A673 (cell line): ENCODE data around the gene AK3. TPM values are rescaled to one million over a fixed set of nuclear protein-coding genes. Genes with fewer than 3 reads are reported as not detected.
A peak's percentile ranks its signal among the peaks of the same experiment; 100 is the strongest.

Source experiments
- Bru-seq: library from RNA; stranded (reverse); fragments of 400-500 nt; gene quantifications from one replicate; lab custom pipeline; 2021; lab: Mats Ljungman, UMichigan
- BruChase-seq, 2 experiments: library from RNA; stranded (reverse); fragments of 400-500 nt; gene quantifications; one replicate each; lab custom pipeline; 2021; lab: Mats Ljungman, UMichigan
- BruUV-seq: library from RNA; stranded (reverse); fragments of 400-500 nt; replicated peaks from 2 replicates; lab custom pipeline; 2021; lab: Mats Ljungman, UMichigan
- CTCF ChIA-PET: fragments of 300-600 bp; sonication (Branson Sonifier 250); formaldehyde crosslinking; loops from one replicate; lab custom pipeline; 2022; ENCODE audit warnings: antibody characterized with exemption; lab: Charles Lee
- POLR2A ChIA-PET: fragments of 300-600 bp; sonication (Branson Sonifier 250); formaldehyde crosslinking; loops from one replicate; lab custom pipeline; 2022; ENCODE audit warnings: antibody characterized with exemption; ENCODE audit not compliant: low non-redundant PET; lab: Charles Lee
- DNase-seq: peaks from one replicate; pipeline ENCODE4 v3.0.0-alpha.2; 2015; ENCODE audit warnings: low spot score
- H3K27ac ChIP-seq: fragments of 200-600 bp; sonication (generic); 2 replicates; pipeline ENCODE4 v1.5.1; 2016; ENCODE audit warnings: mixed run types, low read depth, mild to moderate bottlenecking, mixed read lengths, antibody characterized with exemption, low read length; ENCODE audit not compliant: poor library complexity, severe bottlenecking
- H3K27me3 ChIP-seq: fragments of 200-600 bp; sonication (generic); replicated peaks from 2 replicates; pipeline ENCODE4 v1.6.1; 2017; ENCODE audit warnings: mixed run types, low read depth, mild to moderate bottlenecking, mixed read lengths, antibody characterized with exemption, low read length; ENCODE audit not compliant: insufficient read depth, poor library complexity
- H3K36me3 ChIP-seq: fragments of 200-600 bp; sonication (generic); 2 replicates; pipeline ENCODE4 v1.6.1; 2016; ENCODE audit warnings: mixed run types, mild to moderate bottlenecking, mixed read lengths, antibody characterized with exemption, low read length; ENCODE audit not compliant: insufficient read depth, poor library complexity, severe bottlenecking
- H3K4me1 ChIP-seq: fragments of 200-600 bp; sonication (generic); 2 replicates; pipeline ENCODE4 v1.6.1; 2017; ENCODE audit warnings: mixed run types, mild to moderate bottlenecking, mixed read lengths, antibody characterized with exemption, low read length; ENCODE audit not compliant: insufficient read depth, poor library complexity, severe bottlenecking
- H3K4me3 ChIP-seq: fragments of 200-600 bp; sonication (generic); 2 replicates; pipeline ENCODE4 v1.5.1; 2016; ENCODE audit warnings: low read depth, mixed run types, mild to moderate bottlenecking, mixed read lengths, low read length; ENCODE audit not compliant: poor library complexity, severe bottlenecking
- H3K9me3 ChIP-seq: fragments of 200-600 bp; sonication (generic); 2 replicates; pipeline ENCODE4 v1.6.1; 2016; ENCODE audit warnings: mixed run types, low read depth, mild to moderate bottlenecking, mixed read lengths, antibody characterized with exemption, low read length; ENCODE audit not compliant: poor library complexity, severe bottlenecking
- CTCF ChIP-seq: fragments of 300-800, 200-600 bp; sonication (generic); conservative IDR thresholded peaks from 2 replicates; pipeline ENCODE4 v1.5.1; 2017; ENCODE audit warnings: low read depth, mild to moderate bottlenecking, antibody characterized with exemption, low read length, moderate library complexity, mixed read lengths
- EZH2 ChIP-seq: fragments of 200-600 bp; sonication (generic); IDR thresholded peaks from 2 replicates; pipeline ENCODE4 v1.6.1; 2017; ENCODE audit warnings: borderline replicate concordance, low read depth, mild to moderate bottlenecking, mixed read lengths, antibody characterized with exemption, low read length; ENCODE audit not compliant: poor library complexity, severe bottlenecking
- intact Hi-C: fragments of 100-400 bp; cut with micrococcal nuclease; formaldehyde crosslinking; loops from one replicate; pipeline ENCODE4 v1.10.0; 2022; ENCODE audit not compliant: unreplicated experiment
- long read RNA-seq: library from polyadenylated mRNA; stranded (forward); transcript quantifications from one replicate; pipeline ENCODE4 v2.0.0, GENCODE V29; 2022
- total RNA-seq: library from RNA; stranded (reverse); gene quantifications from 2 replicates; pipeline ENCODE4 v1.2.3, GENCODE V29; 2021

AK3 gene
- total RNA-seq (93.1 and 93.6 TPM in 2 replicates), Bru-seq, nascent RNA (percentile 91 among the genes with signal in this experiment), BruChase-seq, experiment 1, labeled RNA remaining after a 2-hour chase (percentile 97 among the genes with signal in this experiment), BruChase-seq, experiment 2, labeled RNA remaining after a 6-hour chase (percentile 97 among the genes with signal in this experiment)
- long read RNA-seq, transcript AK3-203 (4 exons, 705 nt) = minor isoform, 10 of 252 reads
- long read RNA-seq, transcript AK3-202 (5 exons, 2,736 nt) = major isoform, 210 of 252 reads
- long read RNA-seq, partial matches to known transcripts = 8 of 252 reads
- long read RNA-seq, other reads (novel, unspliced or antisense) = 24 of 252 reads

- Histone ChIP-seq H3K9me3 (no peaks in the 10 kb centered on the region), H3K36me3 (no peaks in the 10 kb centered on the region), H3K27me3 (no peaks in the 10 kb centered on the region), H3K4me1 (peaks cover 19% of the 10 kb centered on the region), H3K4me3 (peak within 1 kb of the TSS; percentile 98), H3K27ac (peak within 1 kb of the TSS; percentile 93)
- intact Hi-C loops = loop anchor here (2.0 to 10.0 kb wide), 4 partner anchors 52 to 136 kb away; partner anchors contain the start of gene RCL1
- DNase-seq = peak; percentile 95
- CTCF ChIA-PET = interaction anchor here (0.7 kb wide), 1 partner anchor 9 kb away, joined by 3 read pairs; no protein-coding TSS in a partner anchor
- POLR2A ChIA-PET = interaction anchor here (0.6 kb wide), 1 partner anchor 1215 kb away, joined by 5 read pairs; the partner anchor contains the start of gene RFX3
- TF ChIP-seq EZH2 (no peak), CTCF (peak; percentile 37; the same call in 1 of the 2 replicates)
- no TSS peak for BruUV-seq
Observed at GRCh38 chr9:4740638-4741364, at the start of gene AK3. AK3 (minus strand) TSS chr9:4741202; CDS start chr9:4741087, 115 bp downstream.

DNA sequence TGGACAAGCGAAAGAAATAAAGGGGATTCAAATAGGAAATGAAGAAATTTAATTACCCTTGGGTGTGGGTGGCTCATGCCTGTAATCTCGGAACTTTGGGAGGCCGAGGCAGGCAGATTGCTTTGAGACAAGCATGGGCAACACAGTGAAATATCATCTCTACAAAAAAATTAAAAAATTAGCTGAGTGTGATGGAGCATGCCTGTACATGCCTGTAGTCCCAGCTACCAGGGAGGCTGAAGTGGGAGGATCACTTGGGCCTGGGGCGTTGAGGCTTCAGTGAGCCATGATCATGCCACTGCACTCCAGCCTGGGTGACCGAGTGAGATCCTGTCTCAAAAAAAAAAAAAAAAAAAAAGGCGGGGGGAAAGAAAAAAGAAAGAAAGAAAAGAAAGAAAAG lies 47.7 kb upstream of the AK3 start:
- H3K4me3 ChIP-seq = no peak overlapping the region
- intact Hi-C loops = no loop called here
- TF ChIP-seq EZH2 = no peak
- no peak for TF ChIP-seq CTCF
- DNase-seq = no peak
- no peaks in the 10 kb centered on the region for H3K27me3 ChIP-seq
- ChIA-PET POLR2A (no interaction called here), CTCF (no interaction called here)
- H3K4me1 ChIP-seq = no peaks in the 10 kb centered on the region
- no peaks in the 10 kb centered on the region for H3K9me3 ChIP-seq
- no peaks in the 10 kb centered on the region for H3K36me3 ChIP-seq
- H3K27ac ChIP-seq = no peak overlapping the region
- BruUV-seq = no TSS peak

DNA sequence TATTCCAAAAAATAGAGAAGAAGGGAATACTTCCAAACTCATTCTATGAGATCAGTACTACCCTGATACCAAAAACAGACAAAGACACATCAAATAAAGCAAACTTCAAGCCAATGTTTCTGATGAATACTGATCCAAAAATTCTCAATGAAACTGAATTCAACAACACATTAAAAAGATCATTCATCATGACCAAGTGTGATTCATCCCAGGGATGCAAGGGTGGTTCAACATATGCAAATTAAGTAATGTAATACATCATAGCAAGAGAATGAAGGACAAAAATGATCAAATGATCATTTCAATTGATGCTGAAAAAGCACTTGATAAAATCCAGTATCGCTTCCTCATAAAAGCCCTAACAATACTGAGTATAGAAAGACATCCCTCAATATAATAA lies 46.9 kb upstream of the AK3 start:
- no peaks in the 10 kb centered on the region for H3K4me1 ChIP-seq
- H3K36me3 ChIP-seq = no peaks in the 10 kb centered on the region
- intact Hi-C loops = no loop called here
- TF ChIP-seq CTCF = no peak
- no peak for TF ChIP-seq EZH2
- no peak overlapping the region for H3K4me3 ChIP-seq
- H3K27ac ChIP-seq = no peak overlapping the region
- POLR2A ChIA-PET = no interaction called here
- CTCF ChIA-PET = no interaction called here
- DNase-seq = no peak
- H3K27me3 ChIP-seq = no peaks in the 10 kb centered on the region
- no peaks in the 10 kb centered on the region for H3K9me3 ChIP-seq
- no TSS peak for BruUV-seq
